Muscle layer of colon (tissue), 2 donors: Measurements from ENCODE around the gene EEIG1.

Source experiments
- H3K27ac ChIP-seq: one replicate; pipeline ENCODE4 v1.7.0; 2013; ENCODE audit warnings: low read depth, mild to moderate bottlenecking, low read length, moderate library complexity
- H3K27me3 ChIP-seq, 2 donors: one replicate each; pipeline ENCODE4 v1.7.0; 2013; ENCODE audit warnings: low read length in 2 of 2, mild to moderate bottlenecking in 2 of 2; ENCODE audit not compliant: insufficient read depth in 2 of 2, control insufficient read depth in 1 of 2
- H3K36me3 ChIP-seq: one replicate; pipeline ENCODE4 v1.7.0; 2013; ENCODE audit warnings: mild to moderate bottlenecking, low read length; ENCODE audit not compliant: insufficient read depth
- H3K4me1 ChIP-seq: one replicate; pipeline ENCODE4 v1.7.0; 2013; ENCODE audit warnings: mild to moderate bottlenecking, low read length; ENCODE audit not compliant: insufficient read depth
- H3K4me3 ChIP-seq, 2 donors: one replicate each; pipeline ENCODE4 v1.7.0; 2013; ENCODE audit warnings: low read length in 2 of 2, low read depth in 1 of 2, mild to moderate bottlenecking in 1 of 2, moderate library complexity in 1 of 2
- H3K9ac ChIP-seq: one replicate; pipeline ENCODE4 v1.7.0; 2013; ENCODE audit warnings: low read length
- H3K9me3 ChIP-seq: one replicate; pipeline ENCODE4 v1.7.0; 2013; ENCODE audit warnings: mild to moderate bottlenecking, low read length
- donor health status: abdominal sarcoma.
- donor health status: Adenocarcinoma of cecum.

The EEIG1 gene

GRCh38 chr9:128011071-128011817 is 30.5 kb upstream of the EEIG1 start:
- no peak overlapping the region for H3K27ac ChIP-seq
- no peak overlapping the region for H3K4me3 ChIP-seq
- no peaks in the 10 kb centered on the region for H3K27me3 ChIP-seq
- H3K9ac ChIP-seq: no peak overlapping the region
- no peaks in the 10 kb centered on the region for H3K9me3 ChIP-seq
- peaks cover 5% of the 10 kb centered on the region for H3K4me1 ChIP-seq
- H3K36me3 ChIP-seq: no peaks in the 10 kb centered on the region

GRCh38 chr9:128009639-128010038 is 28.9 kb upstream of the EEIG1 start:
- no peak overlapping the region for H3K9ac ChIP-seq
- peaks cover 5% of the 10 kb centered on the region for H3K4me1 ChIP-seq
- no peak overlapping the region for H3K4me3 ChIP-seq
- H3K27me3 ChIP-seq: no peaks in the 10 kb centered on the region
- H3K9me3 ChIP-seq: no peaks in the 10 kb centered on the region
- H3K36me3 ChIP-seq: no peaks in the 10 kb centered on the region
- no peak overlapping the region for H3K27ac ChIP-seq

- Histone ChIP-seq H3K27ac (no peak overlapping the region), H3K36me3 (no peaks in the 10 kb centered on the region), H3K4me3 (no peak overlapping the region), H3K9ac (no peak overlapping the region), H3K27me3 (no peaks in the 10 kb centered on the region), H3K9me3 (no peaks in the 10 kb centered on the region), H3K4me1 (peaks cover 5% of the 10 kb centered on the region)
These were observed 27.4 kb upstream of the EEIG1 start for GRCh38 chr9:128008171-128008570.

- no peaks in the 10 kb centered on the region for H3K27me3 ChIP-seq
- H3K27ac ChIP-seq: no peak overlapping the region
- H3K9me3 ChIP-seq: no peaks in the 10 kb centered on the region
- no peaks in the 10 kb centered on the region for H3K36me3 ChIP-seq
- peaks cover 5% of the 10 kb centered on the region for H3K4me1 ChIP-seq
- no peak overlapping the region for H3K4me3 ChIP-seq
- H3K9ac ChIP-seq: no peak overlapping the region
These were observed 26.9 kb upstream of the EEIG1 start for GRCh38 chr9:128007566-128008138.

- no peaks in the 10 kb centered on the region for H3K27me3 ChIP-seq
- H3K9ac ChIP-seq: no peak overlapping the region
- no peak overlapping the region for H3K27ac ChIP-seq
- H3K36me3 ChIP-seq: no peaks in the 10 kb centered on the region
- H3K9me3 ChIP-seq: no peaks in the 10 kb centered on the region
- H3K4me3 ChIP-seq: no peak overlapping the region
- H3K4me1 ChIP-seq: peaks cover 5% of the 10 kb centered on the region
These were observed 25.7 kb upstream of the EEIG1 start for GRCh38 chr9:128006332-128006996.

GRCh38 chr9:128005923-128006322 is 25.1 kb upstream of the EEIG1 start:
- Histone ChIP-seq H3K9ac (no peak overlapping the region), H3K4me1 (peaks cover 5% of the 10 kb centered on the region), H3K27me3 (no peaks in the 10 kb centered on the region), H3K27ac (no peak overlapping the region), H3K36me3 (no peaks in the 10 kb centered on the region), H3K9me3 (no peaks in the 10 kb centered on the region), H3K4me3 (no peak overlapping the region)

GRCh38 chr9:128003966-128004604 is 23.3 kb upstream of the EEIG1 start:
- Histone ChIP-seq H3K4me1 (peaks cover 5% of the 10 kb centered on the region), H3K9ac (no peak overlapping the region), H3K9me3 (no peaks in the 10 kb centered on the region), H3K36me3 (no peaks in the 10 kb centered on the region), H3K4me3 (no peak overlapping the region), H3K27me3 (no peaks in the 10 kb centered on the region), H3K27ac (no peak overlapping the region)

GRCh38 chr9:128002959-128003358 is 22.2 kb upstream of the EEIG1 start:
- Histone ChIP-seq H3K36me3 (no peaks in the 10 kb centered on the region), H3K4me1 (peaks cover 5% of the 10 kb centered on the region), H3K27ac (no peak overlapping the region), H3K9me3 (no peaks in the 10 kb centered on the region), H3K27me3 (no peaks in the 10 kb centered on the region), H3K4me3 (no peak overlapping the region), H3K9ac (no peak overlapping the region)

- Histone ChIP-seq H3K9me3 (no peaks in the 10 kb centered on the region), H3K4me1 (no peaks in the 10 kb centered on the region), H3K4me3 (no peak overlapping the region), H3K9ac (no peak overlapping the region), H3K36me3 (no peaks in the 10 kb centered on the region), H3K27me3 (no peaks in the 10 kb centered on the region), H3K27ac (no peak overlapping the region)
These were observed 21.1 kb upstream of the EEIG1 start for GRCh38 chr9:128001779-128002298.

- Histone ChIP-seq H3K4me3 (no peak overlapping the region), H3K27me3 (no peaks in the 10 kb centered on the region), H3K9me3 (no peaks in the 10 kb centered on the region), H3K4me1 (no peaks in the 10 kb centered on the region), H3K27ac (no peak overlapping the region), H3K9ac (no peak overlapping the region), H3K36me3 (no peaks in the 10 kb centered on the region)
These were observed 20.5 kb upstream of the EEIG1 start for GRCh38 chr9:128001151-128001778.

GRCh38 chr9:127999461-127999860 is 18.7 kb upstream of the EEIG1 start:
- H3K27ac ChIP-seq: no peak overlapping the region
- H3K4me1 ChIP-seq: no peaks in the 10 kb centered on the region
- no peaks in the 10 kb centered on the region for H3K27me3 ChIP-seq
- no peaks in the 10 kb centered on the region for H3K9me3 ChIP-seq
- no peak overlapping the region for H3K4me3 ChIP-seq
- H3K36me3 ChIP-seq: no peaks in the 10 kb centered on the region
- no peak overlapping the region for H3K9ac ChIP-seq
